HG02571 (cell line): ENCODE results near the gene RAB3D.
"Not testable (repeated sequence)": the region's sequence is repeated elsewhere in the genome, so short reads cannot be mapped to it uniquely, and the experiment has no call there.

ENCODE experiments used
- ATAC-seq: cut with Tn5 transposase; IDR thresholded peaks from one replicate; pipeline ENCODE4 v1.9.1; 2021; ENCODE audit warnings: mild to moderate bottlenecking, moderate library complexity; ENCODE audit not compliant: unreplicated experiment

RAB3D gene

GRCh38 chr19:11339254-11340098 lies at the start of gene RAB3D:
RAB3D (minus strand) TSS chr19:11339657; CDS start chr19:11337399, 2,258 bp downstream.
- ATAC-seq, result no peak

DNA sequence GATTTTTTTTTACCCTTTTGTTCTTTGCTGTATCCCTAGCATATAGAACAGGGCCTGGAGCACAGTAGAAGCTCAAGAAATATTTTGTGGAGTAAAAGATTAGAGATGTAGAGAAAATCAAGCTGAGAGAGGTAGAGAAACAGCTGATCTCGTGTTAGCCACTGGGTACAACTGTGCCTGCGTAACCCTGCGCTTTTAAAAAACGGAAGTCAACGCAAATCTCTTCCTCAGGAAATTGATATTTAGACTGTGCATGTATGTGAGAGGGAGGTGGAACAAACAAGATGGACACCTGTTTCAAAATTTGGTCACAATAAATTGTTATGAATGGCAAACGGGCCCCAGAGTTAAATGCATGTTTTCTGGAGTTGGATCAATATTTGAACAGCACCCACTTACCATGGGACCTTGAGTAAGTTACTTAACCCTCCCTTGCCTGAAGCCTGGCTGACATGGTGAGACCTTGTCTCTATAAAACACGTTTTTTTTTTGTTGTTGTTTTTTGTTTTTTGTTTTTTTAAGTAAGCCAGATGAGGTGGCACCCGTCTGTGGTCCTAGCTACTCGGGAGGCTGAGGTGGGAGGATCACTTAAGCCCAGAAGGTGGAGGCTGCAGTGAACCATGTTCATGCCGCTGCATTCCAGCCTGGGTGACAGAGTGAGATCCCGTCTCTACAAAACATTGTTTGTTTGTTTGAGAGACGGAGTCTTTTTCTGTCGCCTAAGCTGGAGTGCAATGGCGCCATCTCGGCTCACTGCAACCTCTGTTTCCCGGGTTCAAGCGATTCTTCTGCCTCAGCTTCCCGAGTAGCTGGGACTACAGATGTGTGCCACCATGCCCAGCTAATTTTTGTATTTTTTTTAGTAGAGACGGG lies 47.9 kb upstream of the RAB3D start:
- no peak for ATAC-seq

GRCh38 chr19:11384778-11385129 lies 45.3 kb upstream of the RAB3D start:
- no peak for ATAC-seq

DNA sequence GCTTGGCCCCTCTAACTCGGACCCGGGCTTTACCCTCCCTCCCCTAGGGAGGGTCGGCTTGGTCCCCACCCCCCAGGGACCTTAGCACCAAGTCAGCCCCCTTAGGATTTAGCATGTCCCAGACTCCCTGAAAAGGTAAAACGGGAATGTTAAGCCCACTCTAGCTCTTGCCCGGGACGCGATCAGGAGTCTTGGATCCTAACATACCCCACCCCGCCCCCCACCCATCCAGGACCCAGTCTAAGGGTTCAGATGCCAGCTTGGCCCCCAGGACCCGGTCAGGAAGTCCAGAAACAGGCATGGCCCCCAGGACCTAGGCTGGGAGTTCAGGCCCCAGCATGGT lies 44.2 kb upstream of the RAB3D start:
- no peak for ATAC-seq

DNA sequence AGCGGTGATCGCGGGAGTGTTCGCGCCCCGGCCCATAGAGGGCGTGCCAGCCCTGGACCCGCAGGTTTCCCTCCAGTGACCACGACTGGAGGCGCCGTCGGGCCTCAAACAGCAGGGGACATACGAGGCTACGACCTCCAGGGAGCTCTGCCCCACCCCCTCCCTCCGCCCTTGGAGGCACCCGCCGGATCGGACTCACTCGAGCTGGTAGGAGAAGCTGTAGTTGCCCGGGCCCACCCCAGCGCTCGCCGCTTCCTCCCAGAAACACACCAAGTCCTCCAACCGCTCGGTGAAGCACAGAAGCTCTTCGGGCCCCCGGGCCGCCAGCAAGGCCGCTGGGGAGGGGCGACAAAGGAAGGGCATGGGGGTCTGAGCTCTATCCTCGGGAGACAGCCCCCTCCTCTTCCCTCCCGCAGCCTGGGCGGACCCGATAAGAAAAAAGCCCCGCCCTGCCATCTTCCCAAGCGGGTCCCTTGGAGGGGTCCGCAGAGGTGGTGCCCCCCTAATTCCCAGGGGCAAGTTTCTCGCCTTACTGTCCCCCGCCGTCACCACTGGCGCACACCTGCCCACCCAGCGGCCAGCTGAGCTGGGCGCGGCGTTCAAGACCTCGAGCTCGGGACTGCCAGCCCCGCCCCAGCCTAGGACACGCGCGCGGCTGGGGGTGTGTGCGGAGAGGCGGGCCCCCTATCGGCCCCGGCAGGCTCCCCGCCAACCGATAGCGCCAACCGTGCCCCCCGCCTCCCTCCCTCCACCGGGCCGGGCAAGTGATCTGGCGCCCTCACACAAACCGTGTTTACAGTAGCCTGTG lies 43.6 kb upstream of the RAB3D start:
- ATAC-seq, result no peak

DNA sequence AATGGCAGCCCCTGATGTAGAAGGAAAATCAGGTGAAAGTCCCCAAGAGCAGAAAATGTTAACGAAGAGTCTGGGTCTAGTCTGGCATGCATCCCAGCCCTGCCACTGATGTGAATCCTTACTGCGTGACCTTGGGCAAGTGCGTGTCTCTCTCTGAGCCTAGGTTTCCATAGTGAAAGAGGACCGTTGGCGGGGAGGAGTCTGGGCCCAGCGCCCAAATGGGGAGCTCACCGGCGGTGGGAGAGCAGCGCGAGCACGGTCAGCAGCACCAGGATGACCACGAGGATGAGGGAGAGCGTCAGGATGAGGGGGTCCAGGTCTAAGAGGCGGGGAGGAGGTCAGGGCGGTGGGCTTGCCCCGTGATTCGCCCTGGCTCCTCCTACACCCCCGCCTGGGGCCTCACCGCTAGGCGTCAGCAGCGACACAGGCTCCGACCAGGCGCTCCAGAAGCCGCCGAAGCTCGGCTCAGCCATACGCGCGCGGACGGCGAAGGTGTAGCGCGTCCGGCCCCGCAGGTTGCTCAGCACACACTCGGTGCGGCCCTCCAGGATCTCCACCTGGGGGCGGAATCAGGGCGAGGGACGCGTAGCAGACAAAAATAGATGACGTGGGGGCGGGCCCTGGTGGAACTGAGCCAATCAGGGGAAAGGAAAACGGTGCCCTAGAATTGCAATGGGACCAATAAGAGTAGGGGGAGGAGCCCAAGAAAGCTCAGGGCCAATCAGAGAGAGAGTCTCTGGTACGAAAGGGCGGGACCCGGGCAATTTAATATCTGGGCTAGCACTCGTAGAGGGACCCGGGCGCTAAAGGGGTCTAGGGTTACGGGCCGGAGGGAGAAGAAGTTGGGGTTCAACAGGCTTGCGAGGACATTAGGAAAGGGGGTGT lies 41.4 kb upstream of the RAB3D start:
- ATAC-seq, result peak; percentile 72

- ATAC-seq, result no peak
These were observed 40.4 kb upstream of the RAB3D start for GRCh38 chr19:11379857-11380350.

DNA sequence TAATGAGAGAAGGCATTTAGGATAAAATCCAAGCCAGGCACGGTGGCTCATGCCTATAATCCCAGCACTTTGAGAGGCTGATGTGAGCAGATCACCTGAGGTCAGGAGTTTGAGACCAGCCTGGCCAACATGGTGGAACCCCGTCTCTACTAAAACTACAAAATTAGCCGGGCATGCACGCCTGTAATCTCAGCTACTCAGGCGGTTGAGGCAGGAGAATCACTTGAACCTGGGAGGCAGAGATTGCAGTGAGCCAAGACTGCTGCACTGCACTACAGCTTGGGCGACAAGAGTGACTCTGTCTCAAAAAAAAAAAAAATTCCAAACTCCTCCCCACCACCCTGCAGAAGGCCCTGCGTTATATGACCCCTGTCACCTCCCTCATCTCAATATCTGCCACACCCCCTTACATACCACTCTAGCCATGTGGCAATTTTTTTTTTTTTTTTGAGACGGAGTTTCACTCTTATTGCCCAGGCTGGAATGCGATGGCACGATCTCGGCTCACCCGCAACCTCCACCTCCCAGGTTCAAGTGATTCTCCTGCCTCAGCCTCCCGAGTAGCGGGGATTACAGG lies 39.9 kb upstream of the RAB3D start:
- ATAC-seq, result not testable (repeated sequence)

DNA sequence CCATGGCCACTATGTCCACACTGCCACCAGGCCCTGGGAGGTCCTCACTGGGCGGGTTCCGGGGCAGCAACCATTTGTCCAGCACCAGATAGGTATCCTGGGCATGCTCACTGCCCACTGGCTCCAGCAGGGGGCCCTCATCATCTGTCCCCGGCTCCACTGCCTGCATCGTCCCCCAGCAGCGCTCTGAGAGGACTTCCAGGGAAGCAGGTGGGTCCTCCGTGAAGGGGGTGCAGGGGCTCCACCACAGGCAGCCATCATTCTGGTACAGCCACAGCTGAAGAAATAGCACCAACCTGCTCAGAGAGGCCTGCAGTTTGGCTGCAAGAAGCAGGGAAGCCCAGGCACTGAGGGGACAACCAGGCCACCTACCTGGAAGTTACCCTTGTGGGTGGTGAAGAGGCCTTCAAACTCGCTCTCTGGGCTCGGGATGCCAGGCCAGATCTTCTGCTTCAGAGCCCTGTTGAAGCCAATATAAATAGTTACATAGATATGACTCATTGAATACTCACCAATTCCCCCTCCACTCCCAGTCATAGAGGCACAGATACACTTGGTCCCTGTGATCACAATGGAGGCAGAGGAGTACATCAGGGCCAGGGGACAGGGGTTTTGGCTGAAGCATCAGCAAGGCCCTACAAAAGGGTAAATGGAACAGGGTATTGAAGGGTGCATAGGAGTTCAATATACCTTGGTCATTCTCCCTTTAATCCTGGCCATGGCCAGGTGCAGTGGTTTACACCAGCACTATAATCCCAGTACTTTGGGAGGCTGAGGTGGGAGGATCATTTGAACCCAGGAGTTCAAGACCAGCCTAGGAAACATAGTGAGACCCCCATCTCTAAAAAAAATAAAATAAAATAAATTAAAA lies 39.1 kb upstream of the RAB3D start:
- ATAC-seq, result no peak

GRCh38 chr19:11377756-11378155 lies 38.3 kb upstream of the RAB3D start:
- ATAC-seq, result no peak

- no peak for ATAC-seq
These were observed 37.8 kb upstream of the RAB3D start for GRCh38 chr19:11377237-11377636.

- no peak for ATAC-seq
These were observed 35.9 kb upstream of the RAB3D start for GRCh38 chr19:11375143-11375948.

DNA sequence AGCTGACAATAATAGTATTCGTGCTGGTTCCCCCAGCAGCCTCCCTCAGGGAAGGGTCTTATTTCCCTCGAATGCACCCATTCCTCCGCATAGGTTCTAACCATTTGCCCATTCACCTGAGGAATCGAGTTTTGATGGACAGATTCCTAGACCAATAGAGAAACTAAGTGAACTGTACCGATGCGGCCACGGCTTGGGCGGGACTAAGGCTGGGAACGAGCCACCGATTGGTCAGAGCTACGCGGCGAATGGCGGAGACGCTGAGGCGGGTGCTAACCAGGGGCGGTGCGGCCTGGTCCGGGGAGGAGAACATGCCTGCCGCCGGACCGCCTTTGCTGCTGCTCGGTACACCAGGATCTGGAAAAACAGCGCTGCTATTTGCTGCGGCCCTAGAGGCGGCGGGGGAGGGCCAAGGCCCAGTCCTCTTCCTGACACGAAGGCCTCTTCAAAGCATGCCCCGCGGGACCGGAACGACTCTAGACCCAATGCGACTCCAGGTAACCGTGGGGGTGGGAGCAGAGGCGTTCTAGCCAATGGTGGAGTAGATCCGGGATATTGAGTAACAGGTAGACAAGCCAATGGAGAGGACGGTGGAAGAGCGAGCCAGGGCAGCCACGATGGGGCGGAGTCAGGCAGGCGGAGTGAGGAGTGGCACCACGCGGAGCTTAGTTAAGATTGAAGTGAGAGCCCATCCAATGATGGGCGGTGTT lies 35.1 kb upstream of the RAB3D start, which contains the start of gene SWSAP1:
SWSAP1 (plus strand) TSS at position 234 of the 710 bp plus-strand sequence; CDS start at position 249, 15 bp downstream.
- peak; percentile 86 for ATAC-seq

DNA sequence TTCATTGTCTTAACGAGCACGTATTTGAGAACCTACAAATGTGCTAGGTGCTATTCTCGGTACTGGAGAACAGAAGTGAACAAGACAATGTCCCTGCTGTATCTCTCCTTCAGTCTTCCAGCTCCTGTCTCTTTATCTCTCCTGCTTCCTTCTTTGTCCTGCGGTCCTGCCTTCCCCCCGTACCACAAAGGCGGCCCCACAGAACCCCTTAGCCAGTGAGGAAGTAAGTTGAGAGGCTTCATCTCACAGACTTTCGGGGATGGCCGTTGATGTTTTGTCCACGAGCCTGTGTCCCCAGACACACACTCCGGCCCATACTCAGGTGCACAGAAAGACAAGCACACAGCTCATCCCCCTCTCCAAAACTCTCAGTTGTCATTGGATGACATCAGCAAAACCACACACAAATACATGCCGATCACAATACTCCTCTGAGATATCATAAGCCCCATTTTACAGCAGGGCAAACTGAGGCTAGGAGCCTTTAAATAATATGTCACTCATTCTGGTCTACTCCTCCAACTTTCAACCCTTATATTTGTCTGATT lies 34.5 kb upstream of the RAB3D start:
- no peak for ATAC-seq

GRCh38 chr19:11373166-11373884 lies 33.9 kb upstream of the RAB3D start:
- no peak for ATAC-seq

GRCh38 chr19:11370744-11371143 lies 31.3 kb upstream of the RAB3D start:
- no peak for ATAC-seq
